K562 (cell line): ENCODE data around the gene ZMYM1. TPM values are rescaled to one million over a fixed set of nuclear protein-coding genes. Genes with fewer than 3 reads are reported as not detected.

Source experiments
- ATAC-seq: fragments of 200-7000 bp; cut with Tn5 transposase; 3 replicates; pipeline ENCODE4 v1.9.1; 2020; ENCODE audit warnings: moderate library complexity
- BruUV-seq: library from RNA; stranded (reverse); fragments of 400-500 nt; replicated peaks from 2 replicates; lab custom pipeline; 2021; lab: Mats Ljungman, UMichigan
- CTCF ChIA-PET: fragments of 300-600 bp; formaldehyde crosslinking; extraction: SDS; loops from one replicate; lab custom pipeline; 2021; ENCODE audit warnings: low intra/inter-chr PET ratio; lab: Yijun Ruan, JAX
- POLR2A ChIA-PET: fragments of 300-600, 350-650 bp; sonication (Branson Sonifier 250); formaldehyde crosslinking; extraction: SDS; loops from one replicate; lab custom pipeline; 2021; ENCODE audit warnings: antibody characterized with exemption, inconsistent platforms; lab: Yijun Ruan, JAX
- DNase-seq, 4 experiments: peaks; one replicate each; pipeline versions ENCODE4 v3.0.0 to v3.0.0-alpha.2; 2011 to 2018; ENCODE audit warnings: low spot score in 3 of 4, mixed read lengths in 3 of 4; ENCODE audit errors: extremely low read depth in 1 of 4
- FAIRE-seq: peaks from 2 replicates; lab custom pipeline; 2011; peaks lifted over from hg19 to GRCh38; lab: Jason Lieb, UNC
- H2AFZ ChIP-seq: 2 replicates; pipeline ENCODE4 v1.6.0; 2011; ENCODE audit warnings: low read depth, low read length, control low read depth, inconsistent platforms
- H3K27ac ChIP-seq: fragments of 200-600 bp; 3 replicates; pipeline ENCODE4 v1.8.0; 2011; ENCODE audit warnings: low read depth, mild to moderate bottlenecking, control low read depth, inconsistent platforms, low read length, moderate library complexity, mixed read lengths; ENCODE audit errors: extremely low read depth
- H3K27me3 ChIP-seq, 2 experiments: fragments of 300-600 bp in 1 of 2; 2 replicates in 1 of 2; 3 replicates in 1 of 2; pipeline versions ENCODE4 v1.6.0 to v1.8.0; 2011; ENCODE audit warnings: inconsistent platforms in 2 of 2, low read length in 2 of 2, mild to moderate bottlenecking in 1 of 2, mixed read lengths in 1 of 2, moderate library complexity in 1 of 2; ENCODE audit not compliant: control insufficient read depth in 2 of 2, insufficient read depth in 2 of 2
- H3K36me3 ChIP-seq: fragments of 300-600 bp; 3 replicates; pipeline ENCODE4 v1.8.0; 2011; ENCODE audit warnings: mild to moderate bottlenecking, low read length, inconsistent platforms; ENCODE audit not compliant: control insufficient read depth, insufficient read depth
- H3K4me1 ChIP-seq, 2 experiments: fragments of 200-600 bp in 1 of 2; replicated peaks in 1 of 2; 2 replicates in 1 of 2; 3 replicates in 1 of 2; pipeline versions ENCODE4 v1.5.1 to v1.8.0; 2011; ENCODE audit warnings: inconsistent platforms in 2 of 2, low read length in 2 of 2, mild to moderate bottlenecking in 1 of 2, mixed read lengths in 1 of 2, moderate library complexity in 1 of 2; ENCODE audit not compliant: control insufficient read depth in 2 of 2, insufficient read depth in 2 of 2
- H3K4me2 ChIP-seq: 2 replicates; pipeline ENCODE4 v1.6.1; 2011; ENCODE audit warnings: low read length, control low read depth, inconsistent platforms, mixed read lengths; ENCODE audit not compliant: insufficient read depth
- H3K4me3 ChIP-seq: fragments of 200-600 bp; sonication (generic), shearing (Covaris generic); 2 replicates; pipeline ENCODE4 v1.5.1; 2016; ENCODE audit warnings: control low read depth, inconsistent platforms
- H3K79me2 ChIP-seq: fragments of 200-600 bp; 3 replicates; pipeline ENCODE4 v1.8.0; 2011; ENCODE audit warnings: low read length, inconsistent platforms; ENCODE audit not compliant: control insufficient read depth, insufficient read depth
- H3K9ac ChIP-seq, 2 experiments: 2 replicates each; pipeline versions ENCODE4 v1.6.0 to v1.6.1; 2011; ENCODE audit warnings: low read depth in 2 of 2, low read length in 2 of 2, control low read depth in 1 of 2, inconsistent platforms in 1 of 2, mild to moderate bottlenecking in 1 of 2, mixed read lengths in 1 of 2; ENCODE audit not compliant: insufficient read depth in 1 of 2
- H3K9me1 ChIP-seq: one replicate; pipeline ENCODE4 v1.6.0; 2011; ENCODE audit warnings: inconsistent platforms, mild to moderate bottlenecking, low read length, moderate library complexity; ENCODE audit not compliant: control insufficient read depth, insufficient read depth
- H3K9me3 ChIP-seq: replicated peaks from 2 replicates; pipeline ENCODE4 v1.5.1; 2011; ENCODE audit warnings: low read depth, low read length, inconsistent platforms; ENCODE audit not compliant: control insufficient read depth, insufficient read depth
- H4K20me1 ChIP-seq: replicated peaks from 2 replicates; pipeline ENCODE4 v1.6.1; 2011; ENCODE audit warnings: low read length, inconsistent platforms, mixed read lengths; ENCODE audit not compliant: control insufficient read depth, insufficient read depth
- CHCHD3 ChIP-seq: fragments of 250-450 bp; sonication (Bioruptor Pico); IDR thresholded peaks from 2 replicates; pipeline ENCODE4 v2.1.2; 2022; ENCODE audit warnings: mild to moderate bottlenecking
- FOXJ2 ChIP-seq: fragments of 200-800 bp; sonication (Bioruptor generic); IDR thresholded peaks from 2 replicates; pipeline ENCODE4 v1.6.1; 2016; ENCODE audit warnings: missing genetic modification characterization, missing compliant biosample characterization
- NCOA6 ChIP-seq: fragments of 450-650 bp; IDR thresholded peaks from 2 replicates; pipeline ENCODE4 v1.6.1; 2017; ENCODE audit warnings: mild to moderate bottlenecking
- SREBF2 ChIP-seq: sonication (generic); formaldehyde crosslinking; IDR thresholded peaks from 2 replicates; pipeline ENCODE4 v1.4.0; 2020; ENCODE audit warnings: mild to moderate bottlenecking, missing genetic modification reagents
- TFAM ChIP-seq: fragments of 250-450 bp; sonication (Bioruptor Pico); conservative IDR thresholded peaks from 2 replicates; pipeline ENCODE4 v1.5.0; 2021; ENCODE audit warnings: mild to moderate bottlenecking, moderate library complexity
- ZNF347 ChIP-seq: fragments of 450-650 bp; formaldehyde crosslinking; IDR thresholded peaks from 2 replicates; pipeline ENCODE4 v1.4.0; 2020; ENCODE audit warnings: low read depth, mild to moderate bottlenecking, moderate library complexity
- WGBS: fragments of 100-300 bp; shearing (Covaris generic); methylation state at CpG from one replicate; pipeline ENCODE4 v1.1.6; 2016; ENCODE audit warnings: low coverage, mixed read lengths; ENCODE audit not compliant: insufficient coverage; ENCODE audit errors: missing lambda C conversion rate; 5-methylcytosine and 5-hydroxymethylcytosine counted together
- in situ Hi-C: fragments of 300-500 bp; cut with MboI; formaldehyde crosslinking; loops from 4 replicates; pipeline ENCODE4 v1.15.0; 2018; ENCODE audit warnings: inconsistent platforms, mixed read lengths
- intact Hi-C: fragments of 100-400 bp; cut with micrococcal nuclease; formaldehyde crosslinking; loops from 2 replicates; pipeline ENCODE4 v1.14.2; 2022
- polyA plus RNA-seq, 8 experiments: library from polyadenylated mRNA; depleted of rRNA in 4 of 8; stranded (reverse) in 5 of 8; unstranded in 3 of 8; fragments of >200 nt; fragmentation: Nextera tagmentation in 2 of 8; fragmentation: Illumina TruSeq in 1 of 8; extraction: Ambion mirVana in 2 of 8; extraction: Trizol in 1 of 8; gene quantifications; 2 replicates each; pipeline versions ENCODE4 v1.2.1 to v1.2.3, GENCODE V29; 2011 to 2014; ENCODE audit warnings: inconsistent platforms in 1 of 8, missing spikeins in 1 of 8
- total RNA-seq, 7 experiments: library from RNA; depleted of rRNA in 6 of 7; stranded (reverse); fragments of >200 nt in 6 of 7; fragmentation: Illumina TruSeq in 2 of 7; extraction: Trizol in 2 of 7; gene quantifications; 2 replicates each; pipeline versions ENCODE4 v1.2.1 to v1.2.3, GENCODE V29; 2011 to 2021; ENCODE audit warnings: low replicate concordance in 1 of 7
- TF ChIP-seq, protein P1 (sequence below): sonication (generic); formaldehyde crosslinking; IDR thresholded peaks from 2 replicates; pipeline ENCODE4 v1.8.1; 2023; ENCODE audit warnings: mild to moderate bottlenecking, missing genetic modification reagents
- TF ChIP-seq, protein P2 (sequence below), 3 experiments: IDR thresholded peaks in 2 of 3; conservative IDR thresholded peaks in 1 of 3; 2 replicates each; pipeline ENCODE4 v1.5.1; 2011 to 2012; ENCODE audit warnings: low read length in 3 of 3, mild to moderate bottlenecking in 3 of 3, control low read depth in 2 of 3, improper control_type of control experiment in 1 of 3, inconsistent platforms in 1 of 3, low read depth in 1 of 3, mixed read lengths in 1 of 3, moderate library complexity in 1 of 3; ENCODE audit not compliant: insufficient read depth in 2 of 3
- TF ChIP-seq, protein P3 (sequence below): fragments of 250-450 bp; sonication (Bioruptor Pico); IDR thresholded peaks from 2 replicates; pipeline ENCODE4 v1.8.0; 2021; ENCODE audit warnings: mild to moderate bottlenecking, moderate library complexity

Gene ZMYM1
- total and polyA plus RNA-seq, 9 of the 15 experiments (the other 6 are each of a cell fraction or from before 2014, with no cell fraction given) = 7.5 to 25.4 (median 15.8) TPM

DNA sequence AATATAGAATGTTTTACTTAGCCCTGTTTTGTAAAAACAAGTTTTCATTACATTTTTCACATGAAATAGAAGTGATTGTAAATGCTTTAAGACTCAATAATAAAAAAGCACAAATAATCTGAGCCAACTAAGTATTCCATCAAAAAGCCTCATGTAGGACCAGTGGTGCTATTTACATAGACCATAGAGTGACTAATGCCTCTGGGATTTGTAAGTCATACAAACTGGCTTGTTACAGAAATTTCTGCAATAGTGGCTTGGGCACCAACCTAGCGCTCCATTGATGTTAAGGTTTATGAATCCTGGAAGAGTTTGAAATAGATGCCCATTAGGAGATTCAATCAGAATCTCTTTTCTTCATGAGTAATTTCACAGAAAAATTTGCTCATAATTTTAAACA is 31.9 kb downstream of the ZMYM1 start:
- FAIRE-seq (no peak), DNase-seq (no peak)
- Histone ChIP-seq H3K36me3 (peaks cover 18% of the 10 kb centered on the region; the same call in 2 of the 3 replicates), H3K4me3 (no peak overlapping the region), H2AFZ (no peak overlapping the region), H3K9me3 (no peaks in the 10 kb centered on the region), H3K9me1 (no peaks in the 10 kb centered on the region)
- BruUV-seq = no TSS peak
- POLR2A ChIA-PET = interaction anchor here (0.6 kb wide), 1 partner anchor 574 kb away, joined by 4 read pairs; no protein-coding TSS in a partner anchor
- CTCF ChIA-PET = no interaction called here
- in situ Hi-C loops = no loop called here
- TF ChIP-seq FOXJ2 (tag) (no peak), SREBF2 (CRISPR knock-in tag) (no peak), CHCHD3 (CRISPR knock-in tag) (no peak), TFAM (CRISPR knock-in tag) (no peak), ZNF347 (no peak), NCOA6 (no peak)
- TF ChIP-seq, protein P1, sequence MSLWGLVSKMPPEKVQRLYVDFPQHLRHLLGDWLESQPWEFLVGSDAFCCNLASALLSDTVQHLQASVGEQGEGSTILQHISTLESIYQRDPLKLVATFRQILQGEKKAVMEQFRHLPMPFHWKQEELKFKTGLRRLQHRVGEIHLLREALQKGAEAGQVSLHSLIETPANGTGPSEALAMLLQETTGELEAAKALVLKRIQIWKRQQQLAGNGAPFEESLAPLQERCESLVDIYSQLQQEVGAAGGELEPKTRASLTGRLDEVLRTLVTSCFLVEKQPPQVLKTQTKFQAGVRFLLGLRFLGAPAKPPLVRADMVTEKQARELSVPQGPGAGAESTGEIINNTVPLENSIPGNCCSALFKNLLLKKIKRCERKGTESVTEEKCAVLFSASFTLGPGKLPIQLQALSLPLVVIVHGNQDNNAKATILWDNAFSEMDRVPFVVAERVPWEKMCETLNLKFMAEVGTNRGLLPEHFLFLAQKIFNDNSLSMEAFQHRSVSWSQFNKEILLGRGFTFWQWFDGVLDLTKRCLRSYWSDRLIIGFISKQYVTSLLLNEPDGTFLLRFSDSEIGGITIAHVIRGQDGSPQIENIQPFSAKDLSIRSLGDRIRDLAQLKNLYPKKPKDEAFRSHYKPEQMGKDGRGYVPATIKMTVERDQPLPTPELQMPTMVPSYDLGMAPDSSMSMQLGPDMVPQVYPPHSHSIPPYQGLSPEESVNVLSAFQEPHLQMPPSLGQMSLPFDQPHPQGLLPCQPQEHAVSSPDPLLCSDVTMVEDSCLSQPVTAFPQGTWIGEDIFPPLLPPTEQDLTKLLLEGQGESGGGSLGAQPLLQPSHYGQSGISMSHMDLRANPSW (CRISPR knock-in tag) = no peak
- TF ChIP-seq, protein P2, sequence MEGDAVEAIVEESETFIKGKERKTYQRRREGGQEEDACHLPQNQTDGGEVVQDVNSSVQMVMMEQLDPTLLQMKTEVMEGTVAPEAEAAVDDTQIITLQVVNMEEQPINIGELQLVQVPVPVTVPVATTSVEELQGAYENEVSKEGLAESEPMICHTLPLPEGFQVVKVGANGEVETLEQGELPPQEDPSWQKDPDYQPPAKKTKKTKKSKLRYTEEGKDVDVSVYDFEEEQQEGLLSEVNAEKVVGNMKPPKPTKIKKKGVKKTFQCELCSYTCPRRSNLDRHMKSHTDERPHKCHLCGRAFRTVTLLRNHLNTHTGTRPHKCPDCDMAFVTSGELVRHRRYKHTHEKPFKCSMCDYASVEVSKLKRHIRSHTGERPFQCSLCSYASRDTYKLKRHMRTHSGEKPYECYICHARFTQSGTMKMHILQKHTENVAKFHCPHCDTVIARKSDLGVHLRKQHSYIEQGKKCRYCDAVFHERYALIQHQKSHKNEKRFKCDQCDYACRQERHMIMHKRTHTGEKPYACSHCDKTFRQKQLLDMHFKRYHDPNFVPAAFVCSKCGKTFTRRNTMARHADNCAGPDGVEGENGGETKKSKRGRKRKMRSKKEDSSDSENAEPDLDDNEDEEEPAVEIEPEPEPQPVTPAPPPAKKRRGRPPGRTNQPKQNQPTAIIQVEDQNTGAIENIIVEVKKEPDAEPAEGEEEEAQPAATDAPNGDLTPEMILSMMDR (IDR thresholded peaks at IDR 0.05 in 2 of 3, conservative IDR thresholded peaks at IDR 0.05 in 1 of 3; ENCODE audit: insufficient read depth in 2 of 3, low read depth in 1 of 3, low read length in 3 of 3) = no peak
- TF ChIP-seq, protein P3, sequence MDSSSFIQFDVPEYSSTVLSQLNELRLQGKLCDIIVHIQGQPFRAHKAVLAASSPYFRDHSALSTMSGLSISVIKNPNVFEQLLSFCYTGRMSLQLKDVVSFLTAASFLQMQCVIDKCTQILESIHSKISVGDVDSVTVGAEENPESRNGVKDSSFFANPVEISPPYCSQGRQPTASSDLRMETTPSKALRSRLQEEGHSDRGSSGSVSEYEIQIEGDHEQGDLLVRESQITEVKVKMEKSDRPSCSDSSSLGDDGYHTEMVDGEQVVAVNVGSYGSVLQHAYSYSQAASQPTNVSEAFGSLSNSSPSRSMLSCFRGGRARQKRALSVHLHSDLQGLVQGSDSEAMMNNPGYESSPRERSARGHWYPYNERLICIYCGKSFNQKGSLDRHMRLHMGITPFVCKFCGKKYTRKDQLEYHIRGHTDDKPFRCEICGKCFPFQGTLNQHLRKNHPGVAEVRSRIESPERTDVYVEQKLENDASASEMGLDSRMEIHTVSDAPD = no peak
- TF ChIP-seq, all 486 proteins: peak for 0
- ATAC-seq = no peak
- Histone ChIP-seq H3K27ac (no peak overlapping the region), H3K27me3 (no peaks in the 10 kb centered on the region), H4K20me1 (no peaks in the 10 kb centered on the region), H3K4me2 (no peak overlapping the region), H3K9ac (no peak overlapping the region), H3K79me2 (no peaks in the 10 kb centered on the region), H3K4me1 (no peaks in the 10 kb centered on the region)
- WGBS = 95% methylated on average over 1 of the region's 1 CpG
- intact Hi-C loops = no loop called here
